ENCODE data around the gene TMEM63A. TPM values are rescaled to one million over a fixed set of nuclear protein-coding genes. Genes with fewer than 3 reads are reported as not detected.
A peak's percentile ranks its signal among the peaks of the same experiment; 100 is the strongest.
"Not testable (repeated sequence)": the region's sequence is repeated elsewhere in the genome, so short reads cannot be mapped to it uniquely, and the experiment has no call there.

Gene TMEM63A
- total RNA-seq, 1 experiment from 2014 or later: 303 TPM

GRCh38 chr1:225812488-225813213 is 69.5 kb downstream of the TMEM63A start:
- Mint-ChIP-seq H3K27ac (ENCODE audit: unreplicated experiment) (no peak overlapping the region), H3K9me3 (ENCODE audit: low read depth, unreplicated experiment) (no peaks in the 10 kb centered on the region), H3K27me3 (ENCODE audit: unreplicated experiment) (no peaks in the 10 kb centered on the region), H3K4me1 (ENCODE audit: low read depth, unreplicated experiment) (peaks cover 22% of the 10 kb centered on the region), H3K4me3 (ENCODE audit: low read depth, unreplicated experiment) (no peak overlapping the region), H3K36me3 (ENCODE audit: insufficient read depth, unreplicated experiment) (peaks cover 16% of the 10 kb centered on the region)
- BruUV-seq (replicated peaks): no TSS peak
- CTCF ChIA-PET: interaction anchor here (0.9 to 1.5 kb wide), 2 partner anchors 35 to 330 kb away, joined by 3 to 6 read pairs; partner anchors contain the start of gene SRP9
- TF ChIP-seq, protein P1, sequence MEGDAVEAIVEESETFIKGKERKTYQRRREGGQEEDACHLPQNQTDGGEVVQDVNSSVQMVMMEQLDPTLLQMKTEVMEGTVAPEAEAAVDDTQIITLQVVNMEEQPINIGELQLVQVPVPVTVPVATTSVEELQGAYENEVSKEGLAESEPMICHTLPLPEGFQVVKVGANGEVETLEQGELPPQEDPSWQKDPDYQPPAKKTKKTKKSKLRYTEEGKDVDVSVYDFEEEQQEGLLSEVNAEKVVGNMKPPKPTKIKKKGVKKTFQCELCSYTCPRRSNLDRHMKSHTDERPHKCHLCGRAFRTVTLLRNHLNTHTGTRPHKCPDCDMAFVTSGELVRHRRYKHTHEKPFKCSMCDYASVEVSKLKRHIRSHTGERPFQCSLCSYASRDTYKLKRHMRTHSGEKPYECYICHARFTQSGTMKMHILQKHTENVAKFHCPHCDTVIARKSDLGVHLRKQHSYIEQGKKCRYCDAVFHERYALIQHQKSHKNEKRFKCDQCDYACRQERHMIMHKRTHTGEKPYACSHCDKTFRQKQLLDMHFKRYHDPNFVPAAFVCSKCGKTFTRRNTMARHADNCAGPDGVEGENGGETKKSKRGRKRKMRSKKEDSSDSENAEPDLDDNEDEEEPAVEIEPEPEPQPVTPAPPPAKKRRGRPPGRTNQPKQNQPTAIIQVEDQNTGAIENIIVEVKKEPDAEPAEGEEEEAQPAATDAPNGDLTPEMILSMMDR (IDR thresholded peaks at IDR 0.05; ENCODE audit: unreplicated experiment): no peak
- intact Hi-C loops (cut with micrococcal nuclease; ENCODE audit: unreplicated experiment): no loop called here
- DNase-seq: no peak

GRCh38 chr1:225811622-225812487 is 70.3 kb downstream of the TMEM63A start:
- no peaks in the 10 kb centered on the region for H3K27me3 Mint-ChIP-seq (ENCODE audit: unreplicated experiment)
- H3K4me1 Mint-ChIP-seq (ENCODE audit: low read depth, unreplicated experiment): peaks cover 16% of the 10 kb centered on the region
- no peak for DNase-seq
- CTCF ChIA-PET: interaction anchor here (0.9 kb wide), 1 partner anchor 329 kb away, joined by 3 read pairs; no protein-coding TSS in a partner anchor
- no peaks in the 10 kb centered on the region for H3K9me3 Mint-ChIP-seq (ENCODE audit: low read depth, unreplicated experiment)
- BruUV-seq (replicated peaks): no TSS peak
- TF ChIP-seq, protein P1 (IDR thresholded peaks at IDR 0.05; ENCODE audit: unreplicated experiment): no peak
- peak overlapping the region; percentile 82 for H3K4me3 Mint-ChIP-seq (ENCODE audit: low read depth, unreplicated experiment)
- no peak overlapping the region for H3K27ac Mint-ChIP-seq (ENCODE audit: unreplicated experiment)
- H3K36me3 Mint-ChIP-seq (ENCODE audit: insufficient read depth, unreplicated experiment): peaks cover 16% of the 10 kb centered on the region
- intact Hi-C loops (cut with micrococcal nuclease; ENCODE audit: unreplicated experiment): loop anchor here (2.0 kb wide), 1 partner anchor 33 kb away; no protein-coding TSS in a partner anchor

DNA sequence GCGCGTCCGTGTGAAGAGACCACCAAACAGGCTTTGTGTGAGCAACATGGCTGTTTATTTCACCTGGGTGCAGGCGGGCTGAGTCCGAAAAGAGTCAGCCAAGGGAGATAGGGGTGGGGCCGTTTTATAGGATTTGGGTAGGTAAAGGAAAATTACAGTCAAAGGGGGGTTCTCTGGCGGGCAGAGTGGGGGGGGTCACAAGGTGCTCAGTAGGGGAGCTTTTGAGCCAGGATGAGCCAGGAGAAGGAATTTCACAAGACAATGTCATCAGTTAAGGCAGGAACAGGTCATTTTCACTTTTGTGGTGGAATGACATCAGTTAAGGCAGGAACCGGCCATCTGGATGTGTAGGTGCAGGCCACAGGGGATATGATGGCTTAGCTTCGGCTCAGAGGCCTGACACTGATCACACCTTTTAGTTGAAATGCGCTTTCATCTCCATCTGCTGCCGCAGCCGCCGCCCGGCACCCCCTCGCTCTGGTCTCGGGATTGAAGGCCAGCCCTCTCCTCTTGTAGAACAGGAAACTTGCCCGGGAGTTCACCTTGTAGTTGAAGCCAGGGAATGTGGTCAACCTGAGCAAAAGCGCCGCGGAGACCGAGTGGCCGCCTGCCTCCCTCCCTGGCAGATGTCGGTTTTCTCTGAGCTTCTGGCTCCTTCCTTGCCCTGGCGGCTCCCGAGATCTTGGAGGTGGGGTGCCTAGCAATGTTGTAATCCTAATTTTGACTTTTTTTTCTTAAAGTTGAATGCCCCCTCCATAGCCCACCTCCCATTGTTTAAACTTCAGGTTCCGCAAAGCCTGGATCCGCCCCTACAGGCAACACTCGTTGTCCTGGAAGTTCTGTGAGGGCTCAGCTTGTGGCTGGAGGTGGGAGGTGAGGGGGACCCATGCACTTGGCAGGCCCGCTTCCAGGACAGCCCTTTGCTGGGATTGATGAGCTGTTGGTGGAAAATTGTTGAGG is 71.3 kb downstream of the TMEM63A start:
- not testable (repeated sequence) for H3K27ac Mint-ChIP-seq (ENCODE audit: unreplicated experiment); BruUV-seq (replicated peaks); H3K9me3 Mint-ChIP-seq (ENCODE audit: low read depth, unreplicated experiment); H3K27me3 Mint-ChIP-seq (ENCODE audit: unreplicated experiment)
- TF ChIP-seq, protein P1 (IDR thresholded peaks at IDR 0.05; ENCODE audit: unreplicated experiment): peak; percentile 10
- Mint-ChIP-seq H3K36me3 (ENCODE audit: insufficient read depth, unreplicated experiment) (peaks cover 16% of the 10 kb centered on the region), H3K4me1 (ENCODE audit: low read depth, unreplicated experiment) (peaks cover 16% of the 10 kb centered on the region), H3K4me3 (ENCODE audit: low read depth, unreplicated experiment) (peak overlapping the region; percentile 82)
- CTCF ChIA-PET: interaction anchor here (0.8 to 1.6 kb wide), 3 partner anchors 33 to 336 kb away, joined by 3 to 7 read pairs (median 3); partner anchors contain the start of gene SRP9
- peak; percentile 60 for DNase-seq
- intact Hi-C loops (cut with micrococcal nuclease; ENCODE audit: unreplicated experiment): loop anchor here (2.0 kb wide), 1 partner anchor 32 kb away; no protein-coding TSS in a partner anchor

Data from Calu3 (cell line).